HPDE6-E6E7 (cell line): ENCODE data around the gene CAPN10.
A peak's percentile ranks its signal among the peaks of the same experiment; 100 is the strongest.

Source experiments
- DNase-seq: peaks from one replicate; pipeline ENCODE4 v3.0.0; 2011; ENCODE audit warnings: missing footprints; ENCODE audit errors: extremely low spot score

Gene CAPN10

GRCh38 chr2:240574386-240575100 lies 12.0 kb upstream of the CAPN10 start:
- DNase-seq, result no peak

GRCh38 chr2:240575101-240575965 lies 11.2 kb upstream of the CAPN10 start:
- DNase-seq, result no peak

GRCh38 chr2:240576036-240576435 lies 10.5 kb upstream of the CAPN10 start:
- no peak for DNase-seq

GRCh38 chr2:240576436-240577205 lies 9.9 kb upstream of the CAPN10 start:
- no peak for DNase-seq

- no peak for DNase-seq
Observed at GRCh38 chr2:240577281-240578109, 9.0 kb upstream of the CAPN10 start.

GRCh38 chr2:240578110-240578450 lies 8.5 kb upstream of the CAPN10 start:
- no peak for DNase-seq

GRCh38 chr2:240578488-240578887 lies 8.0 kb upstream of the CAPN10 start:
- DNase-seq, result no peak

GRCh38 chr2:240579071-240579762 lies 7.3 kb upstream of the CAPN10 start:
- DNase-seq, result no peak

GRCh38 chr2:240579771-240580614 lies 6.5 kb upstream of the CAPN10 start:
- peak; percentile 74 for DNase-seq

GRCh38 chr2:240581811-240582210 lies 4.7 kb upstream of the CAPN10 start:
- DNase-seq, result no peak

GRCh38 chr2:240582781-240583180 lies 3.8 kb upstream of the CAPN10 start:
- no peak for DNase-seq

- no peak for DNase-seq
Observed at GRCh38 chr2:240583774-240584173, 2.8 kb upstream of the CAPN10 start.

GRCh38 chr2:240584486-240585031 lies 2.0 kb upstream of the CAPN10 start:
- no peak for DNase-seq

GRCh38 chr2:240585101-240585500 lies 1.4 kb upstream of the CAPN10 start:
- DNase-seq, result no peak

- DNase-seq, result no peak
Observed at GRCh38 chr2:240585681-240586197, 795 bp upstream of the CAPN10 start.

GRCh38 chr2:240586919-240587800 lies 626 bp downstream of the CAPN10 start:
- no peak for DNase-seq

GRCh38 chr2:240588006-240588655 lies 1.6 kb downstream of the CAPN10 start:
- DNase-seq, result no peak

GRCh38 chr2:240588669-240589068 lies 2.1 kb downstream of the CAPN10 start:
- DNase-seq, result no peak
